Glomerular endothelial cell (primary cell): ENCODE results near the gene GOLGA6L22. TPM values are rescaled to one million over a fixed set of nuclear protein-coding genes. Genes with fewer than 3 reads are reported as not detected.
"Not testable (repeated sequence)": the region's sequence is repeated elsewhere in the genome, so short reads cannot be mapped to it uniquely, and the experiment has no call there.

Source experiments
- DNase-seq: peaks from one replicate; pipeline ENCODE4 v3.0.0-alpha.2; 2011; ENCODE audit warnings: low read depth, low spot score; ENCODE audit errors: extremely low read depth
- total RNA-seq: library from RNA; depleted of rRNA; stranded (reverse); fragments of >200 nt; gene quantifications from 2 replicates; pipeline ENCODE4 v1.2.3, GENCODE V29; 2015

The GOLGA6L22 gene, protein sequence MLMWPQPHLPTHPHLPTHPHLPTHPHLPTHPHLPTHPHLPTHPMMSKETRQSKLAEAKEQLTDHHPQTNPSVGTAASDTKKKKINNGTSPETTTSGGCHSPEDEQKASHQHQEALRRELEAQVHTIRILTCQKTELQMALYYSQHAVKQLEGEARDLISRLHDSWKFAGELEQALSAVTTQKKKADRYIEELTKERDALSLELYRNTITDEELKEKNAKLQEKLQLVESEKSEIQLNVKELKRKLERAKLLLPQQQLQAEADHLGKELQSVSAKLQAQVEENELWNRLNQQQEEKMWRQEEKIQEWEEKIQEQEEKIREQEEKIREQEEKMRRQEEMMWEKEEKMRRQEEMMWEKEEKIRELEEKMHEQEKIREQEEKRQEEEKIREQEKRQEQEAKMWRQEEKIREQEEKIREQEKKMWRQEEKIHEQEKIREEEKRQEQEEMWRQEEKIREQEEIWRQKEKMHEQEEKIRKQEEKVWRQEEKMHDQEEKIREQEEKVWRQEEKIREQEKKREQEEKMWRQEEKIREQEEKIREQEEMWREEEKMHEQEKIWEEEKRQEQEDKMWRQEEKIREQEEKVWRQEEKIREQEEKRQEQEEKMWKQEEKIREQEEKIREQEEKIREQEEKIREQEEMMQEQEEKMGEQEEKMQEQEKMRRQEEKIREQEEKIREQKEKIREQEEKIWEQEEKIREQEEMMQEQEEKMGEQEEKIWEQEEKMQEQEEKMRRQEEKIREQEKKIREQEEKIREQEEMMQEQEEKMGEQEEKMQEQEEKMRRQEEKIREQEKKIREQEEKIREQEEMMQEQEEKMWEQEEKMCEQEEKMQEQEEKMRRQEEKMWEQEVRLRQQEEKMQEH
- total RNA-seq = not detected in 2 replicates

DNA sequence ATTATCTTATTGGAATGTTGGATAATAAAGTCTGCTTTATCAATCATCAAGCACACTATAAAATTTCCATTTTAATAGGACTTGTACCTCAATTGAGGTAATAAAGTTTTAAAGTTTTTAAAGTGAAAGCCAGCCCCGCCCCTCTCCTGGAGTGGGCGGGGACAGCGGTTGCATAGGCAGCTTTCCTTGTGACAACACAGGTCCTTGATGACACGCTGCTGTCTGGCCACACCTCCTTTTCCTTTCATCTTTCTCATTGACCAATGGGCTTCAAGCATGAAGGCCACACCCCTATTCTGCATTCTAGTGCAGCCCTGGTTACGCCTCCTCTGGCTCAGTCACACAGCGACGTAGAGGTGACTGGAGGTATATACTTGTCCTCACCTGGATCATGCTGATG lies at the start of gene GOLGA6L22:
GOLGA6L22 (plus strand) TSS at position 301 of the 400 bp plus-strand sequence; CDS start at position 392, 91 bp downstream.
- not testable (repeated sequence) for DNase-seq

DNA sequence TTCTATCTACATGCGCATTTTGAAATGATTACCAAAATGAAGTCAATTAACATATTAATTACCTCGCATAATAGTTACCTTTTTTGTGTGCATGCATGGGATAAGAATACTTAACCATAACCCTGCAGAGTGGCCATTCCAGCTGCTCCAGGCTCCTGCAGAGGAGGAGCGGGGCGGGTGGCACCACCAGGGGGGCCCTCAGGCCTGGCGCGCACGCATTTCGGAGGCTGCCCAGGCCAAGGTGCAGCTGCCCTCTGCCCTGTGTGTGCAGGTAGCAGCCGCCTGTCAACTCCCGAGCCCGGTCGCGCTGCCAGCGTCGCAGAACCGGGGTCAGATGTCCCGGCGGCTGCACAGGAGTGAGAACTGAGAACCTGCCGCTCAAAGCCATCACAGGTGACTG lies 41.4 kb upstream of the GOLGA6L22 start:
- DNase-seq = not testable (repeated sequence)

DNA sequence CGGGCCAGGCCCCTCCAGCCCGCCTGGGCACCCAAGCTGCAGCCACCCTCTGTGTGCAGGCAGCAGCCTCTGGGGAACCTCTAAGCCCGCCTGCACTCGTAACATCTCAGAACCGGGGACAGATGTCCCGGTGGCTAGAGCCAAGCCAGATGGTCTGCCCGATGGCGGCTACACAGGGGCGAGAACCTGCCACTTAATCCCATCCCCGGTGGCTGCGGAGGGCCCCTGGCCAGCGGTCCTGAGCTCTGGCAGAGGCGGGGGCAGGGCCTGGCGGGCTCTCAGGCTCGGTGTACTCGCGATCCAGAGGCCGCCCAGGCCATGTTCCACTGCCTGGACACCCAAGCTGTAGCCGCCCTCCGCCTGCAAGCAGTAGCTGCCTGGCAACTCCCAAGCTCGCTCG lies 40.9 kb upstream of the GOLGA6L22 start:
- not testable (repeated sequence) for DNase-seq

DNA sequence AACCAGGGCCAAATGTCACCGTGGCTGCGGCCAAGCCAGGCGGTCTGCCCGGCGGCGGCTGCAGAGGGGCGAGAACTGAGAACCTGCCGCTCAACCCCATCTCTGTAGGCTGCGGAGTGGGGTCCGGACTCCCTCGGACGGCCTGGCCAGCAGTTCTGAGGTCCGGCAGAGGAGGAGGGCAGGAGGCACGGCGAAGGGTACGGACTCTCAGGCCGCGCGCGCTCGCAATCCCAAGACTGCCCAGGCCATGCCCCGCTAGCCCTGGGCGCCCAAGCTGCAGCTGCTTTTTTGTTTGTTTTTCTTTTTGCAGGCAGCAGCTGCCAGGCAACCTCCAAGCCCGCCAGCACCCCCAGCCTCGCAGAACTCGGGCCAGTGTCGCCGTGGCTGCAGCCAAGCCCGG lies 40.5 kb upstream of the GOLGA6L22 start:
- DNase-seq = not testable (repeated sequence)

DNA sequence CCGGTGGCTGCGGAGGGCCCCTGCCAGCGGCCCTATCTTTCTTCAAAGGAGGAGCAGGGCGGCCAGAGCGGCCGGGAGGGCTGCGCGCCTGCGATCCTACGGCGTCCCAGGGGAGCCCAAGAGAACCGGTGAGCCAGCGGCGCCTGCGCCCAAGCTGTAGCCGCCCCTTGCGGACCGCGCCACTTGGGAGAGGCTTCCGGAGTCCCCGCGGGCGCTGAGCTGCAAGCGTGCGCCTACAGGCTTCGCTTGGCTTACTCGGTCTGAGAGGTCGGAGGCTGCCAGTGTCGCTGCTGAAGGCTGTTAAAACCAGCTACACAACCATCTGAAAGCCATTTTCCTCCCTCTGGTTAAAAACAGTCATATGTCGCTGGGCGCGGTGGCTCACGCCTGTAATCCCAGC lies 40.0 kb upstream of the GOLGA6L22 start:
- DNase-seq = not testable (repeated sequence)

DNA sequence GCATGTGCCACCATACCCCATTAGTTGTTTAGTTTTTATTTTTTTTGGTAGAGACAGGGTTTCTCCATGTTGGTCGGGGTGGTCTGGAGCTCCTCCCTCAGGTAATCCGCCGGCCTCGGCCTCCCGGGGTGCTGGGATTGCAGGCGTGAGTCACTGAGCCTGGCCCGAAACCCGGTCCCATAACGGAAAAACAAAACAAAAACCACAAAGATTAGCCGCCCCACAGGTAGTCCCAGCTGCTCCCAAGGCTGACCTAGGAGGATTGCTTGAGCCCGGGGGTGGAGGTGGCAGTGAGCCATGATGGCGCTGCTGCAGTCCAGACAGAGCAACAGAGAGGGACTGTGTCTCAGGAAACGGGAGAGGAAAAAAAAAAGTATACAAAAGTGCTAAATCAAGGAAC lies 38.4 kb upstream of the GOLGA6L22 start:
- not testable (repeated sequence) for DNase-seq

DNA sequence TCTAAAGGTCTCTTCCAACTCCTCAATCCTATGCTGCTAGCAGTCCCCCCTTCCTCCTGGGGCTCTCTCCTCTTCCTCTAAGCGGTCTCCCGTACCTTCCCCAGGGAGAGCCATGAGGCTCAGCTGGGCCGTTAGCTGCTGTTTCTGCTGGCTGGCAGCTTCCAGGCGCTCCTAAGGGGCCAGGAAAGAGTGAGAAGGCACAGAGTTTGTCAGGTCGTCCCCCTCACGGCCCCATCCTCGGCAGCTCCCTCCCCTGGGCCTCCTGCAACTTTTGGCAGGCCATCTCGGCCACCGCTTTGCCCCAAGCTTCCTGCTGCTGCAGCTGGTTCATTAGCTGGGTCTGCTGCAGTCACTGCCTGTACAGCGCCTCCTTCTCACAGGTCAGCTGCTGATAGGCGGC lies 29.3 kb upstream of the GOLGA6L22 start:
- DNase-seq = not testable (repeated sequence)

DNA sequence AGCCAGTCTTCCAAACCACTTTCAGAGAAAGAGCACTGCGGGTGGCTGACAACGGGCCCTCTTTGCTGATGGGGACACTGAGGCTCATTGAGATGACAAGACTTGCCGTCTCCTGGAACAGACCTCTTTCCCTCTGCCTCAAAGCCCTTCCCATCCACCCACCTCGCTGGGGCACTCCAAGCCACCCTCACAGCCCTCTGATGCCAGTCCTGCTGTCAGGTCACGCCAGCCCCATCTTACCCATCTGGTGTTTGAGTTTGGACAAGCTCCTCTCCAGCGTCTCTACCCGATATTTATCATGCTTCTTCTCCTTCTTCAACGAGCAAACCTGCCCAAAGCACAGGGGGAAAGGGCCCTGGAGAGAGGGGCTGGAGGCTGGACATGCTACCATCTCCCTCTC lies 27.0 kb upstream of the GOLGA6L22 start:
- not testable (repeated sequence) for DNase-seq

DNA sequence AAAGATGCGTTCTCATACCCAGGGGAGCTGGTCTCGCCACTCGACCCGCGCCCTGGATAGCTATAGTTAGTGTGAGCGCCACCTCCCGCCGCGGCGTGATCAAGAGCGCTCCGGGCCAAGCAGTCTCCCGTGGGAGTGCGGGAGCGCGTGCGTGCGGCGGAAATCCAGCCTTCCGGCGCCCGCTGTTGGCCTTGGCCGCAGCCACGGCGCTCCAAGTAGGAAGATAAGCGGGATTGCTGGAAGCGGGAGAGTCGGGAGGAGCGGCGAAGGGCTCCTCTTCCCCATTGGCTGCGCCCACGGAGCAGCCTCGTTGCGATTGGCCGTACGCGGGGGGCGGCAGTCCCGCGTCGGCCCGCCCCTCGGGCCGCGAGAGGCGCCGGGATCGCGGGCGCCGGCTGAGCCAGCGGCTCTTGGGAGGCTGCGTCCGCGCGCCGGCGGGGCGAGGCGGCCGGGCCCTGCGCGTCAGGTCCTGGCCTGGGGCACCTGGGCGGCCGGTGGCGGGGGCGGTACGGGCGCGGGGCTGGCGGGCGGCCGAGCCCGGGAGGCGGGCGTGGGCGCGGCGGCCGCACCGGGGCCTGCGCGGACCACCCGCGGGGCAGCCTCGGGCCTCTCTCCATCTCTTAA lies 35.9 kb downstream of the GOLGA6L22 start:
- DNase-seq = not testable (repeated sequence)

DNA sequence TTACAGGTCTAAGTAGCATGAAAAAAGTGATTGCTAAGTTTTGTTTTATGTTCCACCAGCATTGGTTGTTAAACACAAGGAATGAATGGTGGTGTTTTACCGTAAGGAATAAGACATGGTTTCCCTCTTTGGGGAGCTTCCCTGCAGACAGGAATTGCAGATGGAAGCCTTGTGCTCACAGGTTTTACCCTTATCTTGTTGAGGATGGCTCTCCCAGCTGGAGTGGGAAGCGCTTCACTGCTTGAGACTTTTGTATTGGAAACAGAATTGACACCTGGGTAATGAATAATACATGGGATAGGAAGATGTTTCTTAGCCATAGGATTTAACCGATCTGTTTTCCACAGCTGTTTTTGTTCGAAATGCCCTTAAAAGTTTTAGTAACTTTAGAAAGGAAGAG lies 38.5 kb downstream of the GOLGA6L22 start:
- DNase-seq = not testable (repeated sequence)

DNA sequence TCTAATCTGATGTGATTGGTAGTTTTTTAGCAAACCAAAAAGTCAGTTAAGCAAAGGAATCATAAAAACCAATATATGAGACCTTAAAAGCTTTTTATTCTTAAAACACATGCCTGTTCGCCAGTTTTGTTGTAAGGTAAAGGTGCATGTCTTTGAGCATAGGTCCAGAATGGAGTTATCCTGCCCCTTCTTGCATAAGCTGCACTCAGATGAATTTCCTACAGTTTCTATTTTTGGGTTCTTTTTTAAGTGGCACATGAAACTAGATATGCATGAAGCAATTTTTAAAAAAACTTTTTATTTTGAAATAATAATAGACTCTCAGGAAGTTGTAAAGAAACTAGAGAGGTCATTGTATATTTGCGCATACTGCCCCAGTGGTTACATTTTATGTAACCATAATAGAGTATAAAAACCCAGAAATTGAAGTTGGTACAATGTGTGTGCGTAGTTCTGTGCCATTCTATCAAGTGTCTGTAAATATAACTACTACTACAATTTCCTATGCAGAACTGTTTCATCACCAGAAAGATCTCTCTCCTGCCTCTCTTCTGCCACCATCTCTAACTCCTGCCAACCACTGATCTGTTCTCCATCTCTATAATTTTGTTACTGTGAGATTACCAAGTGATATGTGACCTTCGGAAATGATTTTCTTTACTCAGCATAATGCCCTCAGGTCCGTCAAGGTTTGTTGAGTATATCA lies 39.7 kb downstream of the GOLGA6L22 start:
- not testable (repeated sequence) for DNase-seq

DNA sequence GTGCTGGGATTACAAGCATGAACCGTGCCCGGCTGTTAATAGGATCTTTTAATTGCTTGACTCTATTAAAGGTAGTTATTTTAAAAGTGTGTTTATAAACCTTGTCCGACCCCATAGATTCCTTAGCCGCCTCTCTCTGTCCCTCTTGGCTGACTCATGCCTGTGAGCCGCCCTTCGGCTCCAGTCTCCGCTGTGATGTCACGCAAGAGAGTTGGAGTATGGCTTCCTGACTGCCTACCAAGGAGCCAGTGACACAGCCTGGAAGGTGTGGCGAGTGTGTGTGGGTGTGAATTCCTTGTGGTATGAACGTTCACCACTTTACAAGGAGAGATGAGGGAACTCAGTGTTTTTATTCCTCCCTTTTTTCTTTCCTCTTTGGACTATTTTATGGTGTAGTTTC lies 43.6 kb downstream of the GOLGA6L22 start:
- DNase-seq = not testable (repeated sequence)

DNA sequence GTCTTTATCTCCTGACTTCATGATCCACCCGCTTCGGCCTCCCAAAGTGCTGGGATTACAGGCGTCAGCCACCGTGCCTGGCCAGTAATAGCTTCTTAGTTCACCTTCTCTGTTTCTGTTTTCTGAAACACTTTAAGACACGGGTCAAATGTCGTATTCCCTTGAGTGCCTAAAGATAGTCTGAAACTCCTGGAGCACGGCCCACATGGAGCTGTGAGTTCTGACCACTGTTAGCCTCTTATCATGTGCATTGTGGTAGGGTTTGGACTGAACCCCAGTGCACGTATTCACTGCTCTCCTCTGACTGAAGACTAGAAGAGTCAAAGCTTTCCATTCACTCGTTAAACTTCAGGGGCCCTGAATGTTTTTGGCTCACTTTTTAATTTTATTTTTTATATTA lies 48.3 kb downstream of the GOLGA6L22 start:
- DNase-seq = not testable (repeated sequence)

DNA sequence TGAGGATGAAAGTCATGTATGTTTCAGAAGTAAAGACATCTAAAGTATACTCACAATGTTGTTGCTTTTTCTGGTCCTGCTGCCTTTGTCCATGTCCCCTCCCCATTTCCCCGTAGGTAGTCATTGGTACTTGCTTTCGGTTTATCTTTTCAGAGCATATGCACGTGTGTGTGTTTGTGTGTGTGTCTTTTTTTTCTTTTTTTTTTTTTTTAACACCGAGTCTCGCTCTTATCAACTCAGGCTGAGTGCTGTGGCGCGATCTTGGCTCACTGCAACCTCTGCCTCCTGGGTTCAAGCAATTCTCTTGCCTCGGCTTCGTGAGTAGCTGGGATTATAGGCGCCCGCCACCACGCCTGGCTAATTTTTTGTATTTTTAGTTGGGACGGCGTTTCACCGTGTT lies 57.4 kb downstream of the GOLGA6L22 start:
- DNase-seq = not testable (repeated sequence)
